GM19438 (cell line): ENCODE results near the gene PTAR1.
A peak's percentile ranks its signal among the peaks of the same experiment; 100 is the strongest.

Source experiments
- ATAC-seq: cut with Tn5 transposase; IDR thresholded peaks from one replicate; pipeline ENCODE4 v1.9.1; 2021; ENCODE audit warnings: low read depth; ENCODE audit not compliant: unreplicated experiment

Gene PTAR1

DNA sequence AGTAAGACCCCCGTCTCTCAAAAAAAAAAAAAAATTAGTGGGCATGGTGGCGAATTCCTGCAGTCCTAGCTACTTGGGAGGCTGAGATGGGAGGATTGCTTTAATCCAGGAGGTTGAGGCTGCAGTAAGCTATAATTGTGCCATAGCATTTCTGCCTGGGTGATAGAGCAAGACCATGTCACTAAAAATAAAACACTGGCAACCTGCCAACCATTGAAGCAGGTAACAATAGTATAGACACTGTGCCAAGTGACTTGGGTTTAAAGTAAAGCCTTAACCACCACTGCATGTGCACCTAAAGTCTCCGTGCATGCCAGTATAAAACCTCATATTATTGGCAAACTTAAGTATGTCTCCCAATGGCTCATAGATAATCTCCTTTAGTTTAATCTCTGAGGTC lies 84.2 kb downstream of the PTAR1 start:
- ATAC-seq: no peak

DNA sequence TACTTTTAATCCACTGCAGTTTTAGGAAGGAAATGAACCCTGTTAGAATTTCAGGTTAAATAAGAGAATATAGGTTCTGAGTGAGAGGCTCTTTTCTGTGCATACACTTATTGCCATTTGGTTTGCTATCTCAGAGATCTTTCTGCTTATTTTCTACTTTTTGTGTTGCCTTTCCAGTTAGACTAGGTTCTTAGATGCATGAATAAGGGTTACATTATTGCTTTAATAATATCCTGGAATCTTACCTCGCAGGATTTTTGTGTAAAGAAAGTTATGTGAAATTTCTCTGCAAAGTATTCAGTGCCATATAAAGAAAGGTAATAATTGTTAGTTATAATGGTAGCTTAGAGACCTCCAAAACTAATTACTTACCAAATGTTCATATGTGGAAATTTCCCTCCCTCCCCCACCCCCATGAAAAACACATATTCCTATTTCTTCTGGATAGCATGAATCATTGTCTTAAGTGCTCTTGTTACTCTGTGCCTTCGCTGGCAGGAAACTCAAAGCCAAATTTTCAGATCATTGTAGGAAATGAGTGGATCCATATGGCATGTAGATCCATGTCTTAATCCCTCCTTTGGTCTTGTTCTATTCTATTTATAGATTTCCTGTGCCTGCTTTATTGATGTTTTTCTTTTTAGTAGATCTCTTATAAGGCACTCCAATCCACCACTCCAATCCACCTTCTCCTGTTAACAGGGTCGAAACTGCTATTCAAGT lies 84.9 kb downstream of the PTAR1 start:
- no peak for ATAC-seq

DNA sequence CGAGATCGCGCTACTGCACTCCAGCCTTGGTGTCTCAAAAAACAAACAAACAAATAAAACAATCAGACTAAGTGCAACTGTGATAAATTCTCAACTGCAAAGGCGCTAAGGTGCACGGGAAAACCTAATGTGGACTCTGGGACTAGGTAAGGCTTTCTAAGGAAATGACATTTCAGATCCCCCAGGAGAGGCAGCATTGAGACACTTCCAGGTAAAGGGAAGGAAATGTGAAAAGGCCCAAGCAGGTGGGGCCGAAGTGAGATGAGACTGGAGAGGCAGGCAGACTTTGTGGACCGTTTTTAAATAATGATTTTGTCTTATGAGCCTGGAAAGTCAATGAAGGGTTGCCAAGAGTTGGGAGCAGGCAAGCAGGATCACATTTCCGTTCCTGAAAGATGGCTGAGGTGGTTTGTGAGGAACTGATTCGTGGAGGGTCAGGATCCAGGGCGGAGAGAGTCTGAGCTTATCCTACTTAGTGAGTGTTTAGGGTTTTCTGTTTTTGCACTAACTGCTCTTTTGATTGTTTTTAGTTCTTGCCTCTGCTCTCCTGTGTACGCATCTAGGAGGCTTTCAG lies 85.6 kb downstream of the PTAR1 start:
- ATAC-seq: no peak

DNA sequence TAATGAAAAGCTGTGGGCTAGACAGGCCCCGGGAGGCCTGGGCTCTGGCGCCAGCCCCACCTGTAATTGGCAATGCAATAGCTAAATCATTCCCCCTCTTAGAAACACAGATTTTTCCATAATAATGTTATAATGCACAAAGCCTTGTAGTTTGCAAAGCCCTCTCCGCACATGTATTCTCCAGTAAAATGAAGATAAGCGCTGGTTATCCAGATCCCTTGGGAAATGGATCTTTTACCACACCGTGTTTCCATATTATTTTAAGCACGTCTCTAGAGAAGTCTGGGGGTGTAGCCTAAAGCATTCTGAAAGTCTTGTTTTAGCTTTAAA lies 86.5 kb downstream of the PTAR1 start:
- peak; percentile 39 for ATAC-seq

DNA sequence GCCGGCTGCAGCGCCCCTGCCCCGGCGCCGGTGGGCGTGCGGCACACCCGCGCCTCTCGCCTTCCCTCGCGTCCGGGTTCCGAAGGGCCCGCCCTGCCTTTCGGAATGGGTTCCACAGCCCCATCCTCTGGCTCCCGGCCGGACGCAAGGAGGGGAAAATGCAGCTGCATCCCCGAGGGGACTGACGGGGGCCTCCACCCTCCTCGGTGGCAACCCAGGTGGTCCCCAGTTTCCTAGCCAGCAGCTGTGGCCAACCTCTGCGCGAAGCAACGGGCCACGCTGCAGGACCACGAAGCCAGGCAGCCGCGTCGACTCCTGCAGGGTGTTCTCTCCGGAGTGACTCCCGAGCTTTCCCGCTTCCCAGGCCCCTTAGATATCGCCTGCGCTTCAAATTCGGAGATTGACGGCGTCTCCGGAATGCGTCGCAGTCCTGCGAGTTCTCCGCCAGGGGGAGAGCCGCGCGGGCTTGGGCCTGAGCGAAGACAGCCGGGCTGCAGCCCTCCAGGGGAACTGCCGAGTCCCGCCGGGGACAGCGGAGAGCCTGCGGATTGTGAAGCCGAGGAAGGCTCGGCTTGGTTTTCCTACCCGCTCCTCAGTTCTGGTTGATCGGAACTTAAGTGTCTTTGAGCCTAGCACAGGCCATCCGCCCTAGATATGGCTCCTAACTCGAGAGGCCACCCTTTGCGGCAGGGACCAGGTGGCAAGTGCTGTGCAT lies 87.1 kb downstream of the PTAR1 start:
- peak; percentile 92 for ATAC-seq

DNA sequence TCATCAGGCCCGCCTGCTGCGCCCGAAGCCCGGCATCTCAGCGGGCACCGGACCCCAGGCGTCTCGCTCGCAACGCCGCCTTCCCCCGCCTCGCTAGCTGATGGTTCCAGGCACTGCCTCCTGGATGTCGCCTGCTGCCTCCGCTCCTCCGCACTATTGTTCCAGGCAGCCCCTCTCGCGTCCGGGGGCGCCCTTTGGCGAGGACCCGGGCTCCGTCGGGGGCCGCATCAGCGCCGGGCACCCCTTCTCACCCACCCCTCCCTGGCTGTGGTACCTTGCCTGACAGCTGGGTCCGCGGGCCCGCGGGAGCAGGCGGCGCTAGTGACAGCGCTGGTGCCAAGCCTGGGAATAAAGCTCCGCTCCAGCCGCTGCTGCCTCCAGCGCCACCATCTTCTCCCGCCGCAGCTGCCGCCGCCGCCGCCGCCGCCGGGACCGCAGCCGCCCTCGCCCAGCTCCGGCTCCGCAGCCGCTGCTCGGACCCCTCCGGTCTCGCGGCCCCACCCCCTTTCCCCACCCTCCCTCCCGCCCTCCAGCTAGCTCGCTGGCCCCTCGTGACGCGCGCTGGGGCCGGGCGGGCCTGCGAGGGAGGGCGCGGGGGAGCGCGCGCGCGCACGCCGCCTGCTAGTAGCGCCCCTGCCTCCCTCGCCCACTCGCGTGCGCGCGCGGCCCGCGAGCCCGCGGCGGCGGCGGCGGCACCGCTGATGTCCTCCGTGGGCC lies 87.8 kb downstream of the PTAR1 start, which contains the start of gene APBA1:
TSS of gene APBA1 (minus strand) at position 493 of the 717 bp plus-strand sequence.
- peak; percentile 46 for ATAC-seq

DNA sequence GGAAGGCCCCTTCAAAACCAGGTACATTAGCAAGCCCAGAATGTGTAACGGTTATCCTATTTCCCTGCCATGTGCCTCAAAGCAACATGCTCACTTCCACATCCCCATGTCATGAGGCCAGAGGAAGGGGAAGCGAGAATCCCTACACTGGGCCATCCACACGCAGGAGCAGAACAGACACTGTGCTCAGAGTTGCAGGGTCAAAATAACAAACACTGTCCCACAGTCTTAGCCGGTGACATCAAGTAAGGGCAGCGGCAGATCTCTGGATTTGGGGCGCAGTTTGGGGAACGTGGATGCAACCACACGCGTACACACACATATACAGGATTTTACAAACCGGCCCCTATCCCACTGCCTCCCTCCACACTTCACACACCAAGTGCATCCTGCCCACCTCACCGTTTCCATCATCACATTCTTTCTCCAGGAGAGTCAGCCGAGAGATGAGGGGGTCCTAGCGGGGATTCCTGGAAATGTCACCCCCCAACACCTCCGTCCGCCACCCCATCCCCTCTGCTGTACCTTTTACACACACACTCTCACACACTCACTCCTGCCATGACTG lies 88.4 kb downstream of the PTAR1 start:
- ATAC-seq: no peak

DNA sequence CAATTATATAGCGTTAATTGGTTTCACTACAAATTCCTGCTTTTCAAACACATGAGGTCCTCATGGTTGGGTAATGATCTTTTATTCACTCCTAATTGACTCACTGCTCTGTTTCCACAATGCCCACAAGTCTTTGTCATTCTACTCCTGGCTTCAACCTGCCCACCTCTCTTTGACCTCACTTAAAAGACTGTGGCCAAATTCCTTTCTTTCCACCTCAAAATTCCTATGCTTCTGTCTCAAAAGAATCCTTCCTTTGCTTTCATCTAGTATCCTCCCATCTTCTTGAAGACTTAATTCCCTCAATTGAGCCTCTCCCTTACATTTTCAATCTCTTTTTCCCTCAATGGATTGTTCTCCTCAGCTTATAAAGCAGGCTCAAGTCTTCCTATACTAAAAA lies 92.5 kb downstream of the PTAR1 start:
- ATAC-seq: no peak

DNA sequence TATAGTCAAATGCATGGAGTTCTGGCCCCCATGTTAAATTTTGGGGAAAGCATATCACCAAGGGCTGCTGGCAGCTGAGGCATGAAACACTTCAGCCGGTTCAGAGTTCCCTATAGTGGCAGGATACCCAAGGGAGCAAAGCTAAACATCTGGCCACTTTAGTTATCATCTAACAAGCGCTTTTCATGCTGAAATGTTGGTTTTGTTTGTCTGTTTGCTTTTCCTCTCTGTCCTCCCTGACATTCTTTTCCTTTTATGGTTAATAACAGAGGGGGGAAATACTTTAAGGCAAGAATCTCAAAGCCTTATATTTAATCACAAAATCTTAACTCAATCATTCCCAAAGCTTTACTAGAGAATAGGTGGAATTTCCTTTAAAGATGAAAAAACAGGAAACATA lies 99.5 kb downstream of the PTAR1 start:
- no peak for ATAC-seq
